Measurements from ENCODE around the gene KMT2C. TPM values are rescaled to one million over a fixed set of nuclear protein-coding genes. Genes with fewer than 3 reads are reported as not detected.

Gene KMT2C
- total and polyA plus RNA-seq, 2 of the 8 experiments (the other 6 are each of a cell fraction or from before 2014, with no cell fraction given) = 9.1 to 40.8 TPM

- Histone ChIP-seq H3K4me1 (replicated peaks in 1 of 4; ENCODE audit: control insufficient read depth in 3 of 4, insufficient read depth in 4 of 4, low read length in 3 of 4) (peaks cover 0 to 5% (median 2%) of the 10 kb centered on the region in 4 experiments; a peak in 3 of 7 replicates), H2BK12ac (ENCODE audit: low read depth, low read length) (no peak overlapping the region), H2BK5ac (ENCODE audit: low read depth, low read length) (no peak overlapping the region), H3K36me3 (ENCODE audit: control insufficient read depth in 2 of 4, insufficient read depth in 4 of 4, low read length in 3 of 4) (peaks cover 0 to 5% (median 0%) of the 10 kb centered on the region in 4 experiments; a peak in 2 of 8 replicates), H2BK20ac (ENCODE audit: low read length) (no peak overlapping the region), H3K23ac (ENCODE audit: insufficient read length) (no peak overlapping the region), H4K20me1 (replicated peaks in 1 of 2; ENCODE audit: control insufficient read depth in 1 of 2, insufficient read depth in 2 of 2, low read length in 2 of 2) (no peaks in the 10 kb centered on the region), H3K79me2 (ENCODE audit: control insufficient read depth in 1 of 2, insufficient read depth in 2 of 2, low read length in 2 of 2) (peaks cover 0 to 9% of the 10 kb centered on the region in 2 experiments; a peak in 1 of 4 replicates), H2AK5ac (ENCODE audit: low read depth, low read length) (no peak overlapping the region), H2BK15ac (ENCODE audit: low read length) (no peak overlapping the region), H4K8ac (ENCODE audit: extremely low read depth, insufficient read depth, low read length) (no peak overlapping the region), H3K23me2 (ENCODE audit: low read depth, low read length) (no peaks in the 10 kb centered on the region), H3K9ac (replicated peaks in 1 of 4; ENCODE audit: extremely low read depth in 1 of 4, low read depth in 3 of 4, low read length in 3 of 4) (no peak overlapping the region), H2BK120ac (replicated peaks; ENCODE audit: low read depth, low read length) (no peak overlapping the region), H3K4me3 (ENCODE audit: extremely low read depth in 1 of 4, insufficient read depth in 2 of 4, low read depth in 3 of 4, low read length in 4 of 4) (no peak overlapping the region), H3K27ac (ENCODE audit: low read depth, low read length) (no peak overlapping the region), H3K27me3 (replicated peaks in 1 of 4; ENCODE audit: control insufficient read depth in 3 of 4, extremely low read depth in 1 of 4, insufficient read depth in 3 of 4, low read length in 3 of 4) (no peaks in the 10 kb centered on the region), H4K5ac (ENCODE audit: insufficient read length, low read depth, low read length) (no peak overlapping the region), H3K56ac (replicated peaks; ENCODE audit: insufficient read length, low read depth, low read length) (no peak overlapping the region), H3K18ac (ENCODE audit: extremely low read depth, low read length) (no peak overlapping the region), H2AFZ (ENCODE audit: low read length) (no peak overlapping the region), H3K79me1 (ENCODE audit: low read depth, low read length) (no peaks in the 10 kb centered on the region; the same call in 1 of the 2 replicates), H3K4ac (replicated peaks; ENCODE audit: insufficient read length, low read depth, low read length) (no peak overlapping the region), H4K91ac (replicated peaks; ENCODE audit: insufficient read length, low read length) (no peak overlapping the region), H3K9me3 (ENCODE audit: insufficient read depth in 2 of 2, low read depth in 1 of 2, low read length in 1 of 2) (peaks cover 0 to 6% of the 10 kb centered on the region in 2 experiments; a peak in 1 of 4 replicates), H3K14ac (ENCODE audit: insufficient read length) (no peak overlapping the region), H3K4me2 (ENCODE audit: insufficient read depth in 1 of 2, low read depth in 2 of 2, low read length in 2 of 2) (no peak overlapping the region)
- WGBS, 2 experiments (ENCODE audit: extremely low coverage in 1 of 2, insufficient coverage in 1 of 2, insufficient read length in 1 of 2, insufficient replicate concordance in 2 of 2, low coverage in 1 of 2, low lambda C conversion rate in 2 of 2, missing lambda C conversion rate in 1 of 2) = 89% methylated on average over 1 of the region's 1 CpG; no CpG with 5 or more reads in 1 of the 2 experiments
- no peak for DNase-seq (ENCODE audit: low read depth in 1 of 2, low spot score in 2 of 2)
- POLR2A ChIA-PET (ENCODE audit: partially characterized antibody) = no interaction called here
- CTCF ChIA-PET (ENCODE audit: partially characterized antibody) = interaction anchor here (0.8 kb wide), 1 partner anchor 10 kb away, joined by 4 read pairs; no protein-coding TSS in a partner anchor
- TF ChIP-seq KDM1A (IDR thresholded peaks at IDR 0.05; ENCODE audit: borderline replicate concordance, low read length) (no peak), POU5F1 (IDR thresholded peaks at IDR 0.05; ENCODE audit: low read depth, low read length) (no peak), SP1 (IDR thresholded peaks at IDR 0.05; ENCODE audit: low read depth, low read length) (no peak)
- FAIRE-seq = no peak
Observed at GRCh38 chr7:152086513-152086912, 349.3 kb downstream of the KMT2C start.

Data from H1 (cell line).